NCI-H510A (cell line): ENCODE data around the gene VPS45.
"Not testable (repeated sequence)": the region's sequence is repeated elsewhere in the genome, so short reads cannot be mapped to it uniquely, and the experiment has no call there.

Source experiments
- DNase-seq: peaks from one replicate; lab custom pipeline; 2025; lab: John Stamatoyannopoulos, UW

The VPS45 gene

GRCh38 chr1:150067184-150068108 is at the start of gene VPS45:
Gene VPS45, plus strand, starts transcription at chr1:150067776. Its CDS starts 82 bp downstream, at chr1:150067858.
- peak; percentile 86 for DNase-seq

GRCh38 chr1:150018165-150018564 is 49.4 kb upstream of the VPS45 start:
- DNase-seq, result no peak

- DNase-seq, result no peak
Measured at GRCh38 chr1:150020711-150021110, 46.9 kb upstream of the VPS45 start.

GRCh38 chr1:150021191-150021694 is 46.3 kb upstream of the VPS45 start:
- no peak for DNase-seq

- DNase-seq, result peak; percentile 31
Measured at GRCh38 chr1:150022357-150022756, 45.2 kb upstream of the VPS45 start.

GRCh38 chr1:150024156-150024555 is 43.4 kb upstream of the VPS45 start:
- no peak for DNase-seq

GRCh38 chr1:150028322-150028721 is 39.3 kb upstream of the VPS45 start:
- DNase-seq, result no peak

- no peak for DNase-seq
Measured at GRCh38 chr1:150034336-150034735, 33.2 kb upstream of the VPS45 start.

- no peak for DNase-seq
Measured at GRCh38 chr1:150049926-150050325, 17.6 kb upstream of the VPS45 start.

GRCh38 chr1:150051089-150051373 is 16.5 kb upstream of the VPS45 start:
- DNase-seq, result no peak

- not testable (repeated sequence) for DNase-seq
Measured at GRCh38 chr1:150051905-150052412, 15.6 kb upstream of the VPS45 start.

- DNase-seq, result no peak
Measured at GRCh38 chr1:150053926-150054325, 13.7 kb upstream of the VPS45 start.

- DNase-seq, result not testable (repeated sequence)
Measured at GRCh38 chr1:150055507-150055906, 12.1 kb upstream of the VPS45 start.

- DNase-seq, result no peak
Measured at GRCh38 chr1:150056407-150056806, 11.2 kb upstream of the VPS45 start.

GRCh38 chr1:150060260-150060659 is 7.3 kb upstream of the VPS45 start:
- no peak for DNase-seq

- DNase-seq, result no peak
Measured at GRCh38 chr1:150061632-150062101, 5.9 kb upstream of the VPS45 start.

GRCh38 chr1:150062113-150062512 is 5.5 kb upstream of the VPS45 start:
- DNase-seq, result no peak

- no peak for DNase-seq
Measured at GRCh38 chr1:150065184-150065871, 2.2 kb upstream of the VPS45 start.

GRCh38 chr1:150066328-150066727 is 1.2 kb upstream of the VPS45 start:
- DNase-seq, result no peak

GRCh38 chr1:150066838-150067183 is 765 bp upstream of the VPS45 start:
- DNase-seq, result peak; percentile 40

- no peak for DNase-seq
Measured at GRCh38 chr1:150068109-150068435, 496 bp downstream of the VPS45 start.

GRCh38 chr1:150069923-150070322 is 2.3 kb downstream of the VPS45 start:
- DNase-seq, result no peak

GRCh38 chr1:150072959-150073358 is 5.4 kb downstream of the VPS45 start:
- DNase-seq, result no peak
